Peyer's patch (tissue), 4 donors: ENCODE data around the gene HPCAL1.

Experiments used
- POLR2A ChIP-seq, 2 donors: fragments of 450-650 bp; IDR thresholded peaks; one replicate each; pipeline ENCODE4 v1.5.1; 2017; ENCODE audit warnings: antibody characterized with exemption in 2 of 2, mild to moderate bottlenecking in 2 of 2, moderate library complexity in 2 of 2
- TF ChIP-seq, protein P1 (sequence below), 6 experiments: fragments of 450-650 bp in 4 of 6; fragments of 200-600 bp in 2 of 6; sonication (generic) in 1 of 6; IDR thresholded peaks; one replicate each; pipeline ENCODE4 v1.5.1; 2017 to 2019; ENCODE audit warnings: antibody characterized with exemption in 6 of 6, mild to moderate bottlenecking in 3 of 6, moderate library complexity in 1 of 6

DNA sequence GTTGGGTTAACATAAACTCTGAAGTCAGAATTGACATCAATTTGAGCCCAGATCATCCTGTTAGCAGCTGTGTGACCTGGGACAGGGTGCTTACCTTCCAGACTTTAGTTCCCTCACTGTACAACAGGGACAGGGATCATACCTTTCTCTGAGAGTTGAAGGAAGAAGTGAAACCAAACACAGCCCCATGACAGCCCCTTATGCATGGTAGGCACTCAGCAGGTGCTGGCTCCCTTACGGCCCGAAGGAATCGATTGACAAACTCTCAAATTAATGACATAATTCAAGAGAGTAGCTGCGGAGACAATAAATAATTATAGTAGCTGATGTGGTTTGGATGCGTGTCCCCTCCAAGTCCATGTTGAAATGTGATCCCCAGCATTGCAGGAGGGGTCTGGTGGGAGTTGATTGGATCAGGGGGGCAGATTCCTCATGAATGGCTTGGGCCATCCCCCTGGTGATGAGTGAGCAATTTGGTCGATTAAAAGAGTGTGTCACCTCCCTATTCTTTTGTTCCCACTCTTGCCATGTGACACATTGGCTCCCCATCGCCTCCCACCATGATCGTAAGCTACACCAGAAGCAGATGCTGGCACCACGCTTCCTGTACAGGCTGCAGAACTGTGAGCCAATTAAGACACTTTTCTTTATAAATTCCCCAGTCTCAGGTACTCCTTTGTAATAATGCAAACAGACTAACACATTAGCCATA lies 73.0 kb downstream of the HPCAL1 start:
- TF ChIP-seq, protein P1, sequence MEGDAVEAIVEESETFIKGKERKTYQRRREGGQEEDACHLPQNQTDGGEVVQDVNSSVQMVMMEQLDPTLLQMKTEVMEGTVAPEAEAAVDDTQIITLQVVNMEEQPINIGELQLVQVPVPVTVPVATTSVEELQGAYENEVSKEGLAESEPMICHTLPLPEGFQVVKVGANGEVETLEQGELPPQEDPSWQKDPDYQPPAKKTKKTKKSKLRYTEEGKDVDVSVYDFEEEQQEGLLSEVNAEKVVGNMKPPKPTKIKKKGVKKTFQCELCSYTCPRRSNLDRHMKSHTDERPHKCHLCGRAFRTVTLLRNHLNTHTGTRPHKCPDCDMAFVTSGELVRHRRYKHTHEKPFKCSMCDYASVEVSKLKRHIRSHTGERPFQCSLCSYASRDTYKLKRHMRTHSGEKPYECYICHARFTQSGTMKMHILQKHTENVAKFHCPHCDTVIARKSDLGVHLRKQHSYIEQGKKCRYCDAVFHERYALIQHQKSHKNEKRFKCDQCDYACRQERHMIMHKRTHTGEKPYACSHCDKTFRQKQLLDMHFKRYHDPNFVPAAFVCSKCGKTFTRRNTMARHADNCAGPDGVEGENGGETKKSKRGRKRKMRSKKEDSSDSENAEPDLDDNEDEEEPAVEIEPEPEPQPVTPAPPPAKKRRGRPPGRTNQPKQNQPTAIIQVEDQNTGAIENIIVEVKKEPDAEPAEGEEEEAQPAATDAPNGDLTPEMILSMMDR (IDR thresholded peaks at IDR 0.05), result no peak
- TF ChIP-seq POLR2A (IDR thresholded peaks at IDR 0.05), result no peak
